ENCODE data around the gene AMBP. TPM values are rescaled to one million over a fixed set of nuclear protein-coding genes. Genes with fewer than 3 reads are reported as not detected.

The AMBP gene
- total and polyA plus RNA-seq, 4 donors: 3,440 to 6,678 (median 4,863) TPM

DNA sequence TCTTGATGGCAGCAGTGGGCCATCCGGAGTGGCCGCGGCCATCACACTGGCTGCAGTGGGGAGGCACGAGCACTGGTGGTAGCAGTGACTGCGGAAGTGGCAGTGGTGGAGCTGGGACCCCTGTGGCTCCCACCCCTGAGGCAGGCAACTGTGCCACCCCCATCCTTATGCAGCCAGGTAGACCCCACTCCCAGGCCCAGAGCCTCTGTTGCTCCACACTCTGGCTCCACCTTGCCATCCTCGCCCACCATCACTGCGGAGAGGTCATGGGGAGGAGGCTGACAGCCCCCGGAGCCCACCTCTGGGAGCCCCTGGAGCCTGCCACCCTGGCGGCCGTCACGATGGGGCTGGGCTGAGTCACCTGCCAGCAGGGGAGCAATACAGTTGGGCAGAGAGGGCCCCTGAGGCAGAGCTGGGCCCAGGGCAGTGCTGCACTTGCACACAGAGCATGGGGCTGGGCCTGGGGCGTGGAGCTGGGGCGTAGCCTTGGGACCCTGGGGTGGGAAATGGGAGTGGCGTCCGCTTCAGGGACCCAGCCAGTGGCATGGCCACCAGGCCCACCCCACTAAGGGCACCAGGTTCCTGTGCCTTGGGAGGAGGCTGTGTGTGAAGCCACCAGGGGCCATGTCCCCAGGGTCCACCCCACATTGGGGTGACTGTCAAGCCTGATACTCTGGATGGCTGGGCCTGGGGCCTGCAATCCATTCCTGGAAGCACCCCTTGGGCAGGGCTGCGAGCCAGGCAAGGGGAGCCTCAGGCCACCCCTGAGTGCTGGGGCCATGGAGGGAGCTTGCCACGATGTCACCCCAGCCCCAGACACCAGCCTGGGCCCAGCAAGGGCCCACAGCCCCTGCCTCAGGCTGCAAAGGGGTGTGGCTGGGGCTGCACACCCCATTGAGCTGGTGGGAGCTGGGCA lies 7.7 kb downstream of the AMBP start:
- Histone ChIP-seq H3K27me3 (ENCODE audit: control insufficient read depth in 4 of 4, insufficient read depth in 4 of 4, low read length in 3 of 4) (no peaks in the 10 kb centered on the region), H3K4me1 (ENCODE audit: control insufficient read depth in 4 of 4, insufficient read depth in 4 of 4, low read length in 3 of 4) (peaks cover 8 to 76% (median 53%) of the 10 kb centered on the region in 4 donors), H3K27ac (ENCODE audit: low read depth in 1 of 2, low read length in 2 of 2) (no peak overlapping the region), H3K36me3 (ENCODE audit: control insufficient read depth in 4 of 4, insufficient read depth in 3 of 4, low read depth in 1 of 4, low read length in 3 of 4) (peaks cover 12 to 60% (median 47%) of the 10 kb centered on the region in 4 donors), H3K4me3 (ENCODE audit: low read depth in 1 of 3, low read length in 3 of 3) (no peak overlapping the region), H3K9ac (ENCODE audit: low read depth in 1 of 2, low read length in 2 of 2) (no peak overlapping the region), H3K9me3 (ENCODE audit: control insufficient read depth in 4 of 4, low read length in 3 of 4) (no peaks in the 10 kb centered on the region)
- no peak for DNase-seq (ENCODE audit: low spot score)
- 89% methylated on average over 17 of the region's 17 CpGs for WGBS
- TF ChIP-seq TAF1 (conservative IDR thresholded peaks at IDR 0.05): no peak
- TF ChIP-seq YY1 (IDR thresholded peaks at IDR 0.05): no peak
- TF ChIP-seq SP1 (IDR thresholded peaks at IDR 0.05): no peak
- no peak for TF ChIP-seq HNF4G (IDR thresholded peaks at IDR 0.05)
- TF ChIP-seq, protein P1, sequence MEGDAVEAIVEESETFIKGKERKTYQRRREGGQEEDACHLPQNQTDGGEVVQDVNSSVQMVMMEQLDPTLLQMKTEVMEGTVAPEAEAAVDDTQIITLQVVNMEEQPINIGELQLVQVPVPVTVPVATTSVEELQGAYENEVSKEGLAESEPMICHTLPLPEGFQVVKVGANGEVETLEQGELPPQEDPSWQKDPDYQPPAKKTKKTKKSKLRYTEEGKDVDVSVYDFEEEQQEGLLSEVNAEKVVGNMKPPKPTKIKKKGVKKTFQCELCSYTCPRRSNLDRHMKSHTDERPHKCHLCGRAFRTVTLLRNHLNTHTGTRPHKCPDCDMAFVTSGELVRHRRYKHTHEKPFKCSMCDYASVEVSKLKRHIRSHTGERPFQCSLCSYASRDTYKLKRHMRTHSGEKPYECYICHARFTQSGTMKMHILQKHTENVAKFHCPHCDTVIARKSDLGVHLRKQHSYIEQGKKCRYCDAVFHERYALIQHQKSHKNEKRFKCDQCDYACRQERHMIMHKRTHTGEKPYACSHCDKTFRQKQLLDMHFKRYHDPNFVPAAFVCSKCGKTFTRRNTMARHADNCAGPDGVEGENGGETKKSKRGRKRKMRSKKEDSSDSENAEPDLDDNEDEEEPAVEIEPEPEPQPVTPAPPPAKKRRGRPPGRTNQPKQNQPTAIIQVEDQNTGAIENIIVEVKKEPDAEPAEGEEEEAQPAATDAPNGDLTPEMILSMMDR (IDR thresholded peaks at IDR 0.05; ENCODE audit: low read depth, low read length, missing input control): no peak
- no peak for TF ChIP-seq NR2F2 (IDR thresholded peaks at IDR 0.05)
- no peak for TF ChIP-seq EGR1 (IDR thresholded peaks at IDR 0.05; ENCODE audit: low read depth in 2 of 2)
- TF ChIP-seq, protein P2, sequence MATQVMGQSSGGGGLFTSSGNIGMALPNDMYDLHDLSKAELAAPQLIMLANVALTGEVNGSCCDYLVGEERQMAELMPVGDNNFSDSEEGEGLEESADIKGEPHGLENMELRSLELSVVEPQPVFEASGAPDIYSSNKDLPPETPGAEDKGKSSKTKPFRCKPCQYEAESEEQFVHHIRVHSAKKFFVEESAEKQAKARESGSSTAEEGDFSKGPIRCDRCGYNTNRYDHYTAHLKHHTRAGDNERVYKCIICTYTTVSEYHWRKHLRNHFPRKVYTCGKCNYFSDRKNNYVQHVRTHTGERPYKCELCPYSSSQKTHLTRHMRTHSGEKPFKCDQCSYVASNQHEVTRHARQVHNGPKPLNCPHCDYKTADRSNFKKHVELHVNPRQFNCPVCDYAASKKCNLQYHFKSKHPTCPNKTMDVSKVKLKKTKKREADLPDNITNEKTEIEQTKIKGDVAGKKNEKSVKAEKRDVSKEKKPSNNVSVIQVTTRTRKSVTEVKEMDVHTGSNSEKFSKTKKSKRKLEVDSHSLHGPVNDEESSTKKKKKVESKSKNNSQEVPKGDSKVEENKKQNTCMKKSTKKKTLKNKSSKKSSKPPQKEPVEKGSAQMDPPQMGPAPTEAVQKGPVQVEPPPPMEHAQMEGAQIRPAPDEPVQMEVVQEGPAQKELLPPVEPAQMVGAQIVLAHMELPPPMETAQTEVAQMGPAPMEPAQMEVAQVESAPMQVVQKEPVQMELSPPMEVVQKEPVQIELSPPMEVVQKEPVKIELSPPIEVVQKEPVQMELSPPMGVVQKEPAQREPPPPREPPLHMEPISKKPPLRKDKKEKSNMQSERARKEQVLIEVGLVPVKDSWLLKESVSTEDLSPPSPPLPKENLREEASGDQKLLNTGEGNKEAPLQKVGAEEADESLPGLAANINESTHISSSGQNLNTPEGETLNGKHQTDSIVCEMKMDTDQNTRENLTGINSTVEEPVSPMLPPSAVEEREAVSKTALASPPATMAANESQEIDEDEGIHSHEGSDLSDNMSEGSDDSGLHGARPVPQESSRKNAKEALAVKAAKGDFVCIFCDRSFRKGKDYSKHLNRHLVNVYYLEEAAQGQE (IDR thresholded peaks at IDR 0.05): no peak
- TF ChIP-seq, protein P3, sequence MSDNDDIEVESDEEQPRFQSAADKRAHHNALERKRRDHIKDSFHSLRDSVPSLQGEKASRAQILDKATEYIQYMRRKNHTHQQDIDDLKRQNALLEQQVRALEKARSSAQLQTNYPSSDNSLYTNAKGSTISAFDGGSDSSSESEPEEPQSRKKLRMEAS (IDR thresholded peaks at IDR 0.05): no peak
- no peak for TF ChIP-seq RXRA (IDR thresholded peaks at IDR 0.05)
- TF ChIP-seq, protein P4, sequence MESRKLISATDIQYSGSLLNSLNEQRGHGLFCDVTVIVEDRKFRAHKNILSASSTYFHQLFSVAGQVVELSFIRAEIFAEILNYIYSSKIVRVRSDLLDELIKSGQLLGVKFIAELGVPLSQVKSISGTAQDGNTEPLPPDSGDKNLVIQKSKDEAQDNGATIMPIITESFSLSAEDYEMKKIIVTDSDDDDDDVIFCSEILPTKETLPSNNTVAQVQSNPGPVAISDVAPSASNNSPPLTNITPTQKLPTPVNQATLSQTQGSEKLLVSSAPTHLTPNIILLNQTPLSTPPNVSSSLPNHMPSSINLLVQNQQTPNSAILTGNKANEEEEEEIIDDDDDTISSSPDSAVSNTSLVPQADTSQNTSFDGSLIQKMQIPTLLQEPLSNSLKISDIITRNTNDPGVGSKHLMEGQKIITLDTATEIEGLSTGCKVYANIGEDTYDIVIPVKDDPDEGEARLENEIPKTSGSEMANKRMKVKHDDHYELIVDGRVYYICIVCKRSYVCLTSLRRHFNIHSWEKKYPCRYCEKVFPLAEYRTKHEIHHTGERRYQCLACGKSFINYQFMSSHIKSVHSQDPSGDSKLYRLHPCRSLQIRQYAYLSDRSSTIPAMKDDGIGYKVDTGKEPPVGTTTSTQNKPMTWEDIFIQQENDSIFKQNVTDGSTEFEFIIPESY (IDR thresholded peaks at IDR 0.05): no peak
- no peak for TF ChIP-seq HNF4A (conservative IDR thresholded peaks at IDR 0.05)
- TF ChIP-seq, protein P5, sequence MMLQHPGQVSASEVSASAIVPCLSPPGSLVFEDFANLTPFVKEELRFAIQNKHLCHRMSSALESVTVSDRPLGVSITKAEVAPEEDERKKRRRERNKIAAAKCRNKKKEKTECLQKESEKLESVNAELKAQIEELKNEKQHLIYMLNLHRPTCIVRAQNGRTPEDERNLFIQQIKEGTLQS (IDR thresholded peaks at IDR 0.05): no peak
- no peak for TF ChIP-seq GABPA (IDR thresholded peaks at IDR 0.05 in 1 of 2, conservative IDR thresholded peaks at IDR 0.05 in 1 of 2)
- TF ChIP-seq FOXA1 (IDR thresholded peaks at IDR 0.05): no peak
- no peak for TF ChIP-seq RAD21 (IDR thresholded peaks at IDR 0.05)
- no peak for TF ChIP-seq JUND (IDR thresholded peaks at IDR 0.05)
- TF ChIP-seq FOXA2 (IDR thresholded peaks at IDR 0.05): no peak
